ENCODE results near the gene INTS7. TPM values are rescaled to one million over a fixed set of nuclear protein-coding genes. Genes with fewer than 3 reads are reported as not detected.

The INTS7 gene
- total and polyA plus RNA-seq, 4 donors, result 3.9 to 14.4 (median 10.2) TPM

GRCh38 chr1:212082765-212083406 lies 47.5 kb upstream of the INTS7 start:
- Histone ChIP-seq H3K36me3 (ENCODE audit: control insufficient read depth in 4 of 4, insufficient read depth in 3 of 4, low read depth in 1 of 4, low read length in 3 of 4) (no peaks in the 10 kb centered on the region), H3K4me1 (ENCODE audit: control insufficient read depth in 4 of 4, insufficient read depth in 4 of 4, low read length in 3 of 4) (no peaks in the 10 kb centered on the region), H3K9me3 (ENCODE audit: control insufficient read depth in 4 of 4, low read length in 3 of 4) (no peaks in the 10 kb centered on the region), H3K27me3 (ENCODE audit: control insufficient read depth in 4 of 4, insufficient read depth in 4 of 4, low read length in 3 of 4) (no peaks in the 10 kb centered on the region), H3K4me3 (ENCODE audit: low read depth in 1 of 3, low read length in 3 of 3) (no peak overlapping the region), H3K9ac (ENCODE audit: low read depth in 1 of 2, low read length in 2 of 2) (no peak overlapping the region), H3K27ac (ENCODE audit: low read depth in 1 of 2, low read length in 2 of 2) (no peak overlapping the region)
- WGBS, result 98% methylated on average over 2 of the region's 2 CpGs
- no peak for TF ChIP-seq RAD21 (IDR thresholded peaks at IDR 0.05)
- TF ChIP-seq NR2F2 (IDR thresholded peaks at IDR 0.05), result no peak
- no peak for TF ChIP-seq HNF4G (IDR thresholded peaks at IDR 0.05)
- no peak for TF ChIP-seq FOXA2 (IDR thresholded peaks at IDR 0.05)
- TF ChIP-seq ATF3 (IDR thresholded peaks at IDR 0.05), result no peak
- TF ChIP-seq SP1 (IDR thresholded peaks at IDR 0.05), result no peak
- TF ChIP-seq CTCF (IDR thresholded peaks at IDR 0.05; ENCODE audit: low read depth, low read length, missing input control), result no peak
- no peak for TF ChIP-seq JUND (IDR thresholded peaks at IDR 0.05)
- TF ChIP-seq TAF1 (conservative IDR thresholded peaks at IDR 0.05), result no peak
- TF ChIP-seq YY1 (IDR thresholded peaks at IDR 0.05), result no peak
- no peak for TF ChIP-seq HNF4A (conservative IDR thresholded peaks at IDR 0.05)
- no peak for TF ChIP-seq GABPA (IDR thresholded peaks at IDR 0.05 in 1 of 2, conservative IDR thresholded peaks at IDR 0.05 in 1 of 2)
- no peak for TF ChIP-seq RXRA (IDR thresholded peaks at IDR 0.05)
- no peak for TF ChIP-seq FOXA1 (IDR thresholded peaks at IDR 0.05)
- DNase-seq (ENCODE audit: low spot score), result no peak

- Histone ChIP-seq H3K4me3 (ENCODE audit: low read depth in 1 of 3, low read length in 3 of 3) (no peak overlapping the region), H3K27ac (ENCODE audit: low read depth in 1 of 2, low read length in 2 of 2) (no peak overlapping the region), H3K27me3 (ENCODE audit: control insufficient read depth in 4 of 4, insufficient read depth in 4 of 4, low read length in 3 of 4) (no peaks in the 10 kb centered on the region), H3K4me1 (ENCODE audit: control insufficient read depth in 4 of 4, insufficient read depth in 4 of 4, low read length in 3 of 4) (no peaks in the 10 kb centered on the region), H3K9ac (ENCODE audit: low read depth in 1 of 2, low read length in 2 of 2) (no peak overlapping the region), H3K9me3 (ENCODE audit: control insufficient read depth in 4 of 4, low read length in 3 of 4) (no peaks in the 10 kb centered on the region), H3K36me3 (ENCODE audit: control insufficient read depth in 4 of 4, insufficient read depth in 3 of 4, low read depth in 1 of 4, low read length in 3 of 4) (no peaks in the 10 kb centered on the region)
- no peak for DNase-seq (ENCODE audit: low spot score)
- TF ChIP-seq TAF1 (conservative IDR thresholded peaks at IDR 0.05) (no peak), GABPA (IDR thresholded peaks at IDR 0.05 in 1 of 2, conservative IDR thresholded peaks at IDR 0.05 in 1 of 2) (no peak), HNF4G (IDR thresholded peaks at IDR 0.05) (no peak)
- WGBS, result 92% methylated on average over 2 of the region's 2 CpGs
Observed at GRCh38 chr1:212078826-212079225, 43.5 kb upstream of the INTS7 start.

- Histone ChIP-seq H3K27ac (ENCODE audit: low read depth in 1 of 2, low read length in 2 of 2) (no peak overlapping the region), H3K36me3 (ENCODE audit: control insufficient read depth in 4 of 4, insufficient read depth in 3 of 4, low read depth in 1 of 4, low read length in 3 of 4) (no peaks in the 10 kb centered on the region), H3K9me3 (ENCODE audit: control insufficient read depth in 4 of 4, low read length in 3 of 4) (no peaks in the 10 kb centered on the region), H3K4me3 (ENCODE audit: low read depth in 1 of 3, low read length in 3 of 3) (no peak overlapping the region), H3K27me3 (ENCODE audit: control insufficient read depth in 4 of 4, insufficient read depth in 4 of 4, low read length in 3 of 4) (no peaks in the 10 kb centered on the region), H3K4me1 (ENCODE audit: control insufficient read depth in 4 of 4, insufficient read depth in 4 of 4, low read length in 3 of 4) (no peaks in the 10 kb centered on the region), H3K9ac (ENCODE audit: low read depth in 1 of 2, low read length in 2 of 2) (no peak overlapping the region)
- no peak for DNase-seq (ENCODE audit: low spot score)
- WGBS, result 85% methylated on average over 2 of the region's 2 CpGs
- TF ChIP-seq FOXA1 (IDR thresholded peaks at IDR 0.05) (no peak), FOXA2 (IDR thresholded peaks at IDR 0.05) (no peak), NR2F2 (IDR thresholded peaks at IDR 0.05) (no peak), HNF4A (conservative IDR thresholded peaks at IDR 0.05) (no peak), SP1 (IDR thresholded peaks at IDR 0.05) (no peak), GABPA (IDR thresholded peaks at IDR 0.05 in 1 of 2, conservative IDR thresholded peaks at IDR 0.05 in 1 of 2) (no peak), MAX (IDR thresholded peaks at IDR 0.05) (no peak), JUND (IDR thresholded peaks at IDR 0.05) (no peak), ZBTB33 (IDR thresholded peaks at IDR 0.05) (no peak), CTCF (IDR thresholded peaks at IDR 0.05; ENCODE audit: low read depth, low read length, missing input control) (no peak), ATF3 (IDR thresholded peaks at IDR 0.05) (no peak), YY1 (IDR thresholded peaks at IDR 0.05) (no peak), EGR1 (IDR thresholded peaks at IDR 0.05; ENCODE audit: low read depth in 2 of 2) (no peak)
Observed at GRCh38 chr1:212077028-212077427, 41.7 kb upstream of the INTS7 start.
